GM12891 (cell line): Measurements from ENCODE around the gene TRIAP1.

ENCODE experiments used
- DNase-seq: peaks from one replicate; pipeline ENCODE4 v3.0.0; 2011; ENCODE audit warnings: low spot score; ENCODE audit not compliant: insufficient read length
- FAIRE-seq: peaks from 2 replicates; lab custom pipeline; 2011; peaks lifted over from hg19 to GRCh38; lab: Jason Lieb, UNC
- PAX5 ChIP-seq: IDR thresholded peaks from 2 replicates; pipeline ENCODE4 v1.6.1; 2011; ENCODE audit warnings: low read length, moderate library complexity, mild to moderate bottlenecking; ENCODE audit not compliant: insufficient read depth, severe bottlenecking
- POLR2A ChIP-seq: IDR thresholded peaks from 2 replicates; pipeline ENCODE4 v1.6.1; 2011; ENCODE audit warnings: low read depth, low read length, control low read depth
- POLR2AphosphoS5 ChIP-seq: IDR thresholded peaks from 2 replicates; pipeline ENCODE4 v1.6.1; 2011; ENCODE audit warnings: low read depth, low read length, control low read depth
- POU2F2 ChIP-seq: IDR thresholded peaks from 2 replicates; pipeline ENCODE4 v1.6.1; 2011; ENCODE audit warnings: low read depth, mild to moderate bottlenecking, control low read depth, low read length, moderate library complexity
- SPI1 ChIP-seq: IDR thresholded peaks from 2 replicates; pipeline ENCODE4 v1.6.1; 2011; ENCODE audit warnings: low read depth, low read length, control low read depth
- TAF1 ChIP-seq: IDR thresholded peaks from 2 replicates; pipeline ENCODE4 v1.6.1; 2011; ENCODE audit warnings: low read depth, low read length, control low read depth

The TRIAP1 gene

GRCh38 chr12:120468821-120469449, 22.8 kb upstream of the TRIAP1 start:
- FAIRE-seq: no peak
- DNase-seq: peak; percentile 64
- TF ChIP-seq SPI1 (peak; percentile 38; the same call in 1 of the 2 replicates), PAX5 (no peak)

GRCh38 chr12:120468325-120468820, 22.2 kb upstream of the TRIAP1 start:
- DNase-seq (no peak), FAIRE-seq (peak; percentile 51)
- TF ChIP-seq PAX5 (no peak), POU2F2 (no peak), SPI1 (peak; percentile 68), TAF1 (no peak), POLR2AphosphoS5 (no peak), POLR2A (0 out of 2 replicates have a peak, but pooled peaks have one; percentile 32)

GRCh38 chr12:120467439-120467838, 21.3 kb upstream of the TRIAP1 start:
- TF ChIP-seq PAX5 (no peak), POU2F2 (no peak), TAF1 (no peak), POLR2AphosphoS5 (no peak), POLR2A (no peak), SPI1 (no peak)
- FAIRE-seq: no peak
- DNase-seq: no peak

- TF ChIP-seq TAF1 (no peak), PAX5 (no peak), POLR2A (no peak), POLR2AphosphoS5 (no peak), SPI1 (no peak), POU2F2 (no peak)
- no peak for DNase-seq
- no peak for FAIRE-seq
These were observed 20.6 kb upstream of the TRIAP1 start for GRCh38 chr12:120466560-120467315.

GRCh38 chr12:120465756-120466155, 19.6 kb upstream of the TRIAP1 start:
- DNase-seq: no peak
- no peak for FAIRE-seq
- TF ChIP-seq PAX5 (no peak), POU2F2 (no peak), POLR2AphosphoS5 (no peak), SPI1 (no peak), TAF1 (no peak), POLR2A (no peak)

GRCh38 chr12:120463712-120464111, 17.5 kb upstream of the TRIAP1 start:
- no peak for TF ChIP-seq PAX5
- TF ChIP-seq TAF1: no peak
- TF ChIP-seq SPI1: no peak
- no peak for TF ChIP-seq POU2F2
- TF ChIP-seq POLR2AphosphoS5: no peak
- no peak for TF ChIP-seq POLR2A
- FAIRE-seq: no peak
- DNase-seq: no peak

GRCh38 chr12:120462099-120462640, 16.0 kb upstream of the TRIAP1 start:
- no peak for TF ChIP-seq TAF1
- no peak for TF ChIP-seq POLR2A
- TF ChIP-seq POU2F2: no peak
- no peak for TF ChIP-seq POLR2AphosphoS5
- TF ChIP-seq SPI1: no peak
- TF ChIP-seq PAX5: no peak
- FAIRE-seq: no peak
- DNase-seq: no peak

GRCh38 chr12:120460157-120460556, 14.0 kb upstream of the TRIAP1 start:
- FAIRE-seq (no peak), DNase-seq (no peak)
- TF ChIP-seq POU2F2: no peak
- TF ChIP-seq POLR2AphosphoS5: 0 out of 2 replicates have a peak, but pooled peaks have one; percentile 41

- no peak for FAIRE-seq
- TF ChIP-seq POU2F2: no peak
- TF ChIP-seq TAF1: no peak
- no peak for TF ChIP-seq SPI1
- TF ChIP-seq PAX5: no peak
- no peak for TF ChIP-seq POLR2A
- no peak; the same call in 1 of the 2 replicates for TF ChIP-seq POLR2AphosphoS5
- no peak for DNase-seq
These were observed 10.9 kb upstream of the TRIAP1 start for GRCh38 chr12:120457133-120457532.
